ENCODE results near the gene HELZ2.
"Not testable (repeated sequence)": the region's sequence is repeated elsewhere in the genome, so short reads cannot be mapped to it uniquely, and the experiment has no call there.

HELZ2 gene

GRCh38 chr20:63580796-63581461, 6.9 kb upstream of the HELZ2 start:
- no peaks in the 10 kb centered on the region for H3K36me3 ChIP-seq (ENCODE audit: control insufficient read depth, insufficient read depth, low read length)
- H3K4me1 ChIP-seq (ENCODE audit: control insufficient read depth, insufficient read depth, low read length) = peaks cover 2% of the 10 kb centered on the region
- no peak overlapping the region for H3K27ac ChIP-seq (ENCODE audit: low read depth, low read length)
- H3K4me3 ChIP-seq (ENCODE audit: low read length) = no peak overlapping the region
- H3K27me3 ChIP-seq (ENCODE audit: control insufficient read depth, insufficient read depth, low read length) = peaks cover 3% of the 10 kb centered on the region
- H3K9ac ChIP-seq (ENCODE audit: low read length) = no peak overlapping the region

GRCh38 chr20:63579017-63579694, 5.1 kb upstream of the HELZ2 start:
- H3K27me3 ChIP-seq (ENCODE audit: control insufficient read depth, insufficient read depth, low read length) = peaks cover 3% of the 10 kb centered on the region
- H3K4me3 ChIP-seq (ENCODE audit: low read length) = no peak overlapping the region
- peaks cover 6% of the 10 kb centered on the region for H3K4me1 ChIP-seq (ENCODE audit: control insufficient read depth, insufficient read depth, low read length)
- H3K9ac ChIP-seq (ENCODE audit: low read length) = no peak overlapping the region
- H3K27ac ChIP-seq (ENCODE audit: low read depth, low read length) = no peak overlapping the region
- H3K36me3 ChIP-seq (ENCODE audit: control insufficient read depth, insufficient read depth, low read length) = no peaks in the 10 kb centered on the region

GRCh38 chr20:63578224-63579016, 4.4 kb upstream of the HELZ2 start:
- Histone ChIP-seq H3K27me3 (ENCODE audit: control insufficient read depth, insufficient read depth, low read length) (peaks cover 3% of the 10 kb centered on the region), H3K4me1 (ENCODE audit: control insufficient read depth, insufficient read depth, low read length) (peaks cover 6% of the 10 kb centered on the region), H3K36me3 (ENCODE audit: control insufficient read depth, insufficient read depth, low read length) (no peaks in the 10 kb centered on the region), H3K4me3 (ENCODE audit: low read length) (no peak overlapping the region), H3K9ac (ENCODE audit: low read length) (no peak overlapping the region), H3K27ac (ENCODE audit: low read depth, low read length) (no peak overlapping the region)

- peaks cover 3% of the 10 kb centered on the region for H3K27me3 ChIP-seq (ENCODE audit: control insufficient read depth, insufficient read depth, low read length)
These were observed 3.4 kb upstream of the HELZ2 start for GRCh38 chr20:63577317-63577894.

GRCh38 chr20:63576311-63576710, 2.3 kb upstream of the HELZ2 start:
- H3K27me3 ChIP-seq (ENCODE audit: control insufficient read depth, insufficient read depth, low read length) = peaks cover 3% of the 10 kb centered on the region
- H3K9ac ChIP-seq (ENCODE audit: low read length) = no peak overlapping the region
- H3K36me3 ChIP-seq (ENCODE audit: control insufficient read depth, insufficient read depth, low read length) = no peaks in the 10 kb centered on the region
- no peak overlapping the region for H3K27ac ChIP-seq (ENCODE audit: low read depth, low read length)
- peaks cover 6% of the 10 kb centered on the region for H3K4me1 ChIP-seq (ENCODE audit: control insufficient read depth, insufficient read depth, low read length)
- H3K4me3 ChIP-seq (ENCODE audit: low read length) = no peak overlapping the region

More at GRCh38 chr20:63577317-63577894, 3.4 kb upstream of the HELZ2 start:
- Histone ChIP-seq H3K4me1 (ENCODE audit: control insufficient read depth, insufficient read depth, low read length) (peaks cover 6% of the 10 kb centered on the region), H3K9ac (ENCODE audit: low read length) (no peak overlapping the region), H3K4me3 (ENCODE audit: low read length) (no peak overlapping the region), H3K27ac (ENCODE audit: low read depth, low read length) (no peak overlapping the region), H3K36me3 (ENCODE audit: control insufficient read depth, insufficient read depth, low read length) (no peaks in the 10 kb centered on the region)

- Histone ChIP-seq H3K4me3 (ENCODE audit: low read length) (peak overlapping the region; percentile 71), H3K27me3 (ENCODE audit: control insufficient read depth, insufficient read depth, low read length) (peaks cover 3% of the 10 kb centered on the region), H3K27ac (ENCODE audit: low read depth, low read length) (no peak overlapping the region), H3K36me3 (ENCODE audit: control insufficient read depth, insufficient read depth, low read length) (no peaks in the 10 kb centered on the region), H3K9ac (ENCODE audit: low read length) (no peak overlapping the region), H3K4me1 (ENCODE audit: control insufficient read depth, insufficient read depth, low read length) (peaks cover 6% of the 10 kb centered on the region)
These were observed 1.0 kb upstream of the HELZ2 start for GRCh38 chr20:63574829-63575743.

GRCh38 chr20:63573647-63574131, 350 bp downstream of the HELZ2 start:
- peak overlapping the region; percentile 89 for H3K4me3 ChIP-seq (ENCODE audit: low read length)
- peak overlapping the region; percentile 30 for H3K27ac ChIP-seq (ENCODE audit: low read depth, low read length)
- no peaks in the 10 kb centered on the region for H3K36me3 ChIP-seq (ENCODE audit: control insufficient read depth, insufficient read depth, low read length)
- peaks cover 6% of the 10 kb centered on the region for H3K4me1 ChIP-seq (ENCODE audit: control insufficient read depth, insufficient read depth, low read length)
- H3K9ac ChIP-seq (ENCODE audit: low read length) = peak overlapping the region; percentile 97
- peaks cover 3% of the 10 kb centered on the region for H3K27me3 ChIP-seq (ENCODE audit: control insufficient read depth, insufficient read depth, low read length)

- no peaks in the 10 kb centered on the region for H3K27me3 ChIP-seq (ENCODE audit: control insufficient read depth, insufficient read depth, low read length)
- no peaks in the 10 kb centered on the region for H3K36me3 ChIP-seq (ENCODE audit: control insufficient read depth, insufficient read depth, low read length)
- H3K4me3 ChIP-seq (ENCODE audit: low read length) = peak overlapping the region; percentile 89
- peak overlapping the region; percentile 30 for H3K27ac ChIP-seq (ENCODE audit: low read depth, low read length)
- peak overlapping the region; percentile 97 for H3K9ac ChIP-seq (ENCODE audit: low read length)
- peaks cover 6% of the 10 kb centered on the region for H3K4me1 ChIP-seq (ENCODE audit: control insufficient read depth, insufficient read depth, low read length)
These were observed 1.0 kb downstream of the HELZ2 start for GRCh38 chr20:63572788-63573646.

- no peak overlapping the region for H3K4me3 ChIP-seq (ENCODE audit: low read length)
- H3K36me3 ChIP-seq (ENCODE audit: control insufficient read depth, insufficient read depth, low read length) = no peaks in the 10 kb centered on the region
- H3K4me1 ChIP-seq (ENCODE audit: control insufficient read depth, insufficient read depth, low read length) = peaks cover 4% of the 10 kb centered on the region
- H3K27ac ChIP-seq (ENCODE audit: low read depth, low read length) = no peak overlapping the region
- H3K27me3 ChIP-seq (ENCODE audit: control insufficient read depth, insufficient read depth, low read length) = no peaks in the 10 kb centered on the region
- no peak overlapping the region for H3K9ac ChIP-seq (ENCODE audit: low read length)
These were observed 1.8 kb downstream of the HELZ2 start for GRCh38 chr20:63572071-63572787.

GRCh38 chr20:63571087-63571478, 3.0 kb downstream of the HELZ2 start:
- H3K27ac ChIP-seq (ENCODE audit: low read depth, low read length); H3K9ac ChIP-seq (ENCODE audit: low read length); H3K27me3 ChIP-seq (ENCODE audit: control insufficient read depth, insufficient read depth, low read length); H3K4me1 ChIP-seq (ENCODE audit: control insufficient read depth, insufficient read depth, low read length); H3K4me3 ChIP-seq (ENCODE audit: low read length); H3K36me3 ChIP-seq (ENCODE audit: control insufficient read depth, insufficient read depth, low read length): not testable (repeated sequence)
